ENCODE measurements around the gene UBASH3A. TPM values are rescaled to one million over a fixed set of nuclear protein-coding genes. Genes with fewer than 3 reads are reported as not detected.

The UBASH3A gene
- total RNA-seq, 1 donor = not detected

- no peak for TF ChIP-seq CTCF (IDR thresholded peaks at IDR 0.05; ENCODE audit: insufficient read depth, low read depth, low read length)
- no peak overlapping the region for H3K4me3 ChIP-seq (ENCODE audit: low read depth, low read length)
- no peak for DNase-seq (ENCODE audit: low read depth)
Measured at GRCh38 chr21:42374457-42374856, 29.2 kb upstream of the UBASH3A start.

GRCh38 chr21:42374864-42375499 is 28.7 kb upstream of the UBASH3A start:
- no peak overlapping the region for H3K4me3 ChIP-seq (ENCODE audit: low read depth, low read length)
- DNase-seq (ENCODE audit: low read depth) = no peak
- TF ChIP-seq CTCF (IDR thresholded peaks at IDR 0.05; ENCODE audit: insufficient read depth, low read depth, low read length) = no peak

GRCh38 chr21:42375506-42375905 is 28.2 kb upstream of the UBASH3A start:
- no peak for DNase-seq (ENCODE audit: low read depth)
- no peak overlapping the region for H3K4me3 ChIP-seq (ENCODE audit: low read depth, low read length)
- TF ChIP-seq CTCF (IDR thresholded peaks at IDR 0.05; ENCODE audit: insufficient read depth, low read depth, low read length) = no peak

- no peak for TF ChIP-seq CTCF (IDR thresholded peaks at IDR 0.05; ENCODE audit: insufficient read depth, low read depth, low read length)
- H3K4me3 ChIP-seq (ENCODE audit: low read depth, low read length) = no peak overlapping the region
- no peak for DNase-seq (ENCODE audit: low read depth)
Measured at GRCh38 chr21:42375966-42376337, 27.8 kb upstream of the UBASH3A start.

GRCh38 chr21:42376338-42376982 is 27.2 kb upstream of the UBASH3A start:
- H3K4me3 ChIP-seq (ENCODE audit: low read depth, low read length) = no peak overlapping the region
- TF ChIP-seq CTCF (IDR thresholded peaks at IDR 0.05; ENCODE audit: insufficient read depth, low read depth, low read length) = no peak
- no peak for DNase-seq (ENCODE audit: low read depth)

GRCh38 chr21:42377211-42377950 is 26.3 kb upstream of the UBASH3A start:
- TF ChIP-seq CTCF (IDR thresholded peaks at IDR 0.05; ENCODE audit: insufficient read depth, low read depth, low read length) = no peak
- no peak for DNase-seq (ENCODE audit: low read depth)
- no peak overlapping the region for H3K4me3 ChIP-seq (ENCODE audit: low read depth, low read length)

Measured in fibroblast of villous mesenchyme (primary cell).